WTC11 (cell line): ENCODE measurements around the gene RPGR. TPM values are rescaled to one million over a fixed set of nuclear protein-coding genes. Genes with fewer than 3 reads are reported as not detected.

ENCODE experiments used
- ATAC-seq: fragments of 200-7000 bp; cut with Tn5 transposase; 2 replicates; pipeline ENCODE4 v1.10.0; 2021; ENCODE audit warnings: mild to moderate bottlenecking, moderate library complexity
- CTCF ChIA-PET: fragments of 300-600 bp; sonication (Branson Sonifier 250); formaldehyde crosslinking; loops from one replicate; lab custom pipeline; 2021; ENCODE audit warnings: antibody characterized with exemption; lab: Charles Lee
- POLR2A ChIA-PET: fragments of 350-600 bp; sonication (Branson Sonifier 250); formaldehyde crosslinking; loops from one replicate; lab custom pipeline; 2021; ENCODE audit warnings: antibody characterized with exemption; lab: Charles Lee
- DNase-seq: peaks from one replicate; pipeline ENCODE4 v3.0.0; 2021; ENCODE audit warnings: low spot score
- H3K27ac Mint-ChIP-seq: 2 replicates; pipeline ENCODE4 v1.8.0; 2021; ENCODE audit warnings: mixed read lengths
- H3K27me3 Mint-ChIP-seq: 2 replicates; pipeline ENCODE4 v1.8.0; 2021; ENCODE audit warnings: low read depth, mild to moderate bottlenecking, moderate library complexity, mixed read lengths
- H3K36me3 Mint-ChIP-seq: 2 replicates; pipeline ENCODE4 v1.8.0; 2021; ENCODE audit warnings: mixed read lengths
- H3K4me1 Mint-ChIP-seq: 2 replicates; pipeline ENCODE4 v1.8.0; 2022; ENCODE audit warnings: mixed read lengths
- H3K4me3 Mint-ChIP-seq: 2 replicates; pipeline ENCODE4 v1.8.0; 2021; ENCODE audit warnings: mild to moderate bottlenecking, moderate library complexity, mixed read lengths
- H3K9me3 Mint-ChIP-seq: 2 replicates; pipeline ENCODE4 v1.8.0; 2021; ENCODE audit warnings: mixed read lengths
- AFF4 ChIP-seq: sonication (generic); formaldehyde crosslinking; IDR thresholded peaks from 2 replicates; pipeline ENCODE4 v1.8.1; 2023; ENCODE audit warnings: mild to moderate bottlenecking, missing genetic modification reagents, borderline replicate concordance
- CDX4 ChIP-seq: fragments of 250-450 bp; sonication (Bioruptor Pico); IDR thresholded peaks from 2 replicates; pipeline ENCODE4 v1.9.0; 2021; ENCODE audit warnings: moderate library complexity, mild to moderate bottlenecking, inconsistent platforms, borderline replicate concordance
- CREB1 ChIP-seq: sonication (generic); formaldehyde crosslinking; IDR thresholded peaks from 2 replicates; pipeline ENCODE4 v1.8.0; 2023; ENCODE audit warnings: mild to moderate bottlenecking, missing genetic modification reagents
- CREM ChIP-seq: sonication (generic); formaldehyde crosslinking; IDR thresholded peaks from 2 replicates; pipeline ENCODE4 v1.8.1; 2022; ENCODE audit warnings: mild to moderate bottlenecking, missing genetic modification reagents, moderate library complexity
- ESRRA ChIP-seq: sonication (generic); formaldehyde crosslinking; IDR thresholded peaks from 2 replicates; pipeline ENCODE4 v1.8.1; 2022; ENCODE audit warnings: mild to moderate bottlenecking, missing genetic modification reagents, borderline replicate concordance
- FOXJ3 ChIP-seq: sonication (generic); formaldehyde crosslinking; IDR thresholded peaks from 2 replicates; pipeline ENCODE4 v1.9.0; 2021; ENCODE audit warnings: missing genetic modification reagents, mild to moderate bottlenecking, borderline replicate concordance
- GRHL2 ChIP-seq: fragments of 250-450 bp; sonication (Bioruptor Pico); IDR thresholded peaks from 2 replicates; pipeline ENCODE4 v1.8.0; 2022; ENCODE audit warnings: mild to moderate bottlenecking, moderate library complexity; ENCODE audit not compliant: insufficient replicate concordance, severe bottlenecking
- IRF1 ChIP-seq: sonication (generic); formaldehyde crosslinking; IDR thresholded peaks from 2 replicates; pipeline ENCODE4 v1.8.0; 2023; ENCODE audit warnings: missing genetic modification reagents
- IRF2 ChIP-seq: sonication (generic); formaldehyde crosslinking; IDR thresholded peaks from 2 replicates; pipeline ENCODE4 v1.8.0; 2022; ENCODE audit warnings: low read depth, missing genetic modification reagents, borderline replicate concordance
- JAZF1 ChIP-seq: fragments of 250-450 bp; sonication (Bioruptor Pico); IDR thresholded peaks from 2 replicates; pipeline ENCODE4 v1.9.0; 2021; ENCODE audit warnings: moderate library complexity, mild to moderate bottlenecking, inconsistent platforms
- NFYB ChIP-seq: sonication (generic); formaldehyde crosslinking; conservative IDR thresholded peaks from 2 replicates; pipeline ENCODE4 v1.8.0; 2022; ENCODE audit warnings: low read depth, missing genetic modification reagents
- NR1H2 ChIP-seq: sonication (generic); formaldehyde crosslinking; IDR thresholded peaks from 2 replicates; pipeline ENCODE4 v1.9.0; 2021; ENCODE audit warnings: mild to moderate bottlenecking, moderate library complexity, missing genetic modification reagents
- SMAD3 ChIP-seq: sonication (generic); formaldehyde crosslinking; IDR thresholded peaks from 2 replicates; pipeline ENCODE4 v1.8.0; 2022; ENCODE audit warnings: missing genetic modification reagents, mild to moderate bottlenecking, borderline replicate concordance
- TCF7 ChIP-seq: sonication (generic); formaldehyde crosslinking; IDR thresholded peaks from 2 replicates; pipeline ENCODE4 v1.8.0; 2022; ENCODE audit warnings: mild to moderate bottlenecking, low read depth, missing genetic modification reagents, moderate library complexity
- TEAD1 ChIP-seq: sonication (generic); formaldehyde crosslinking; IDR thresholded peaks from 2 replicates; pipeline ENCODE4 v1.8.0; 2022; ENCODE audit warnings: mild to moderate bottlenecking, missing genetic modification reagents
- TP53 ChIP-seq: sonication (generic); formaldehyde crosslinking; IDR thresholded peaks from 2 replicates; pipeline ENCODE4 v1.8.1; 2023; ENCODE audit warnings: mild to moderate bottlenecking, missing genetic modification reagents
- ZNF671 ChIP-seq: fragments of 250-450 bp; sonication (Bioruptor Pico); IDR thresholded peaks from 2 replicates; pipeline ENCODE4 v1.8.0; 2021; ENCODE audit warnings: mild to moderate bottlenecking
- total RNA-seq: library from RNA; stranded (reverse); gene quantifications from 3 replicates; pipeline ENCODE4 v1.2.3, GENCODE V29; 2021
- TF ChIP-seq, protein P1 (sequence below): sonication (generic); formaldehyde crosslinking; IDR thresholded peaks from 2 replicates; pipeline ENCODE4 v1.8.1; 2023; ENCODE audit warnings: mild to moderate bottlenecking, missing genetic modification reagents, moderate library complexity
- TF ChIP-seq, protein P2 (sequence below): sonication (generic); formaldehyde crosslinking; IDR thresholded peaks from 2 replicates; pipeline ENCODE4 v1.8.0; 2022; ENCODE audit warnings: mild to moderate bottlenecking, missing genetic modification reagents
- TF ChIP-seq, protein P3 (sequence below): sonication (generic); formaldehyde crosslinking; IDR thresholded peaks from 2 replicates; pipeline ENCODE4 v1.8.1; 2023; ENCODE audit warnings: mild to moderate bottlenecking, missing genetic modification reagents

RPGR gene
- total RNA-seq, 1 experiment from 2014 or later = 10.7 TPM

- TF ChIP-seq AFF4 (no peak), ZNF671 (CRISPR knock-in tag) (no peak), CREM (CRISPR knock-in tag) (no peak), TP53 (CRISPR knock-in tag) (no peak)
Observed at GRCh38 chrX:38313190-38313589, 14.1 kb downstream of the RPGR start (continued).

DNA sequence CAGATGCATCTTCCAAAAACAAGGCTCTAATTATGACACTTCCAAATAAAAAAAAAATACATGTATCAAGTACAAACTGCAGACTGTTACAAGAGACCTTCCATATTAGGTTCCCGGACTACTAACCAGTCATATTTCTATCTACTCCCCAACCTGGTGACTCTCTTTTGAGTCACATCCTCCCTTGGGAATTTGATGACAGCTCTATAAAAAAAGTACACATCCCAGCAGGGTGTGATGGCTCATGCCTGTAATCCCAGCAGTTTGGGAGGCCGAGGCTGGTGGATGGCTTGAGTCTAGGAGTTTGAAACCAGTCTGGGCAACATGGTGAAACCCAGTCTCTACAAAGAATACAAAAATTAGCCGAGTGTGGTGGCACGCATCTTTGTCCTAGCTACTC lies 14.9 kb downstream of the RPGR start:
- no peaks in the 10 kb centered on the region for H3K9me3 Mint-ChIP-seq
- H3K4me3 Mint-ChIP-seq = no peak overlapping the region
- H3K36me3 Mint-ChIP-seq = no peaks in the 10 kb centered on the region
- H3K4me1 Mint-ChIP-seq = no peaks in the 10 kb centered on the region
- POLR2A ChIA-PET = no interaction called here
- ATAC-seq (no peak), DNase-seq (no peak)
- H3K27ac Mint-ChIP-seq = no peak overlapping the region
- CTCF ChIA-PET = no interaction called here
- no peaks in the 10 kb centered on the region for H3K27me3 Mint-ChIP-seq
- TF ChIP-seq, protein P1, sequence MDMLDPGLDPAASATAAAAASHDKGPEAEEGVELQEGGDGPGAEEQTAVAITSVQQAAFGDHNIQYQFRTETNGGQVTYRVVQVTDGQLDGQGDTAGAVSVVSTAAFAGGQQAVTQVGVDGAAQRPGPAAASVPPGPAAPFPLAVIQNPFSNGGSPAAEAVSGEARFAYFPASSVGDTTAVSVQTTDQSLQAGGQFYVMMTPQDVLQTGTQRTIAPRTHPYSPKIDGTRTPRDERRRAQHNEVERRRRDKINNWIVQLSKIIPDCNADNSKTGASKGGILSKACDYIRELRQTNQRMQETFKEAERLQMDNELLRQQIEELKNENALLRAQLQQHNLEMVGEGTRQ (CRISPR knock-in tag) = no peak
- no peak for TF ChIP-seq NFYB (CRISPR knock-in tag)
- no peak for TF ChIP-seq NR1H2
- TF ChIP-seq TEAD1 = no peak
- TF ChIP-seq CDX4 (CRISPR knock-in tag) = no peak
- no peak for TF ChIP-seq IRF1 (CRISPR knock-in tag)
- no peak for TF ChIP-seq IRF2 (CRISPR knock-in tag)
- no peak for TF ChIP-seq GRHL2
- no peak for TF ChIP-seq SMAD3 (CRISPR knock-in tag)
- no peak for TF ChIP-seq TCF7 (CRISPR knock-in tag)
- no peak for TF ChIP-seq FOXJ3
- TF ChIP-seq, protein P2, sequence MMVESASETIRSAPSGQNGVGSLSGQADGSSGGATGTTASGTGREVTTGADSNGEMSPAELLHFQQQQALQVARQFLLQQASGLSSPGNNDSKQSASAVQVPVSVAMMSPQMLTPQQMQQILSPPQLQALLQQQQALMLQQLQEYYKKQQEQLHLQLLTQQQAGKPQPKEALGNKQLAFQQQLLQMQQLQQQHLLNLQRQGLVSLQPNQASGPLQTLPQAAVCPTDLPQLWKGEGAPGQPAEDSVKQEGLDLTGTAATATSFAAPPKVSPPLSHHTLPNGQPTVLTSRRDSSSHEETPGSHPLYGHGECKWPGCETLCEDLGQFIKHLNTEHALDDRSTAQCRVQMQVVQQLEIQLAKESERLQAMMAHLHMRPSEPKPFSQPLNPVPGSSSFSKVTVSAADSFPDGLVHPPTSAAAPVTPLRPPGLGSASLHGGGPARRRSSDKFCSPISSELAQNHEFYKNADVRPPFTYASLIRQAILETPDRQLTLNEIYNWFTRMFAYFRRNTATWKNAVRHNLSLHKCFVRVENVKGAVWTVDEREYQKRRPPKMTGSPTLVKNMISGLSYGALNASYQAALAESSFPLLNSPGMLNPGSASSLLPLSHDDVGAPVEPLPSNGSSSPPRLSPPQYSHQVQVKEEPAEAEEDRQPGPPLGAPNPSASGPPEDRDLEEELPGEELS (CRISPR knock-in tag) = no peak
- TF ChIP-seq CREB1 (CRISPR knock-in tag) = no peak
- TF ChIP-seq ESRRA (CRISPR knock-in tag) = no peak

- no peaks in the 10 kb centered on the region for H3K36me3 Mint-ChIP-seq
- POLR2A ChIA-PET = no interaction called here
- CTCF ChIA-PET = no interaction called here
- no peak for TF ChIP-seq AFF4
- TF ChIP-seq JAZF1 = no peak
- TF ChIP-seq, protein P3, sequence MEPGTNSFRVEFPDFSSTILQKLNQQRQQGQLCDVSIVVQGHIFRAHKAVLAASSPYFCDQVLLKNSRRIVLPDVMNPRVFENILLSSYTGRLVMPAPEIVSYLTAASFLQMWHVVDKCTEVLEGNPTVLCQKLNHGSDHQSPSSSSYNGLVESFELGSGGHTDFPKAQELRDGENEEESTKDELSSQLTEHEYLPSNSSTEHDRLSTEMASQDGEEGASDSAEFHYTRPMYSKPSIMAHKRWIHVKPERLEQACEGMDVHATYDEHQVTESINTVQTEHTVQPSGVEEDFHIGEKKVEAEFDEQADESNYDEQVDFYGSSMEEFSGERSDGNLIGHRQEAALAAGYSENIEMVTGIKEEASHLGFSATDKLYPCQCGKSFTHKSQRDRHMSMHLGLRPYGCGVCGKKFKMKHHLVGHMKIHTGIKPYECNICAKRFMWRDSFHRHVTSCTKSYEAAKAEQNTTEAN (CRISPR knock-in tag) = no peak
Observed at GRCh38 chrX:38311743-38312142, 15.6 kb downstream of the RPGR start.

More at GRCh38 chrX:38311743-38312142, 15.6 kb downstream of the RPGR start:
- ATAC-seq = no peak
- Mint-ChIP-seq H3K27ac (no peak overlapping the region), H3K9me3 (no peaks in the 10 kb centered on the region), H3K27me3 (no peaks in the 10 kb centered on the region), H3K4me1 (no peaks in the 10 kb centered on the region), H3K4me3 (no peak overlapping the region)
- DNase-seq = no peak
